ACC112 (cell line): ENCODE results near the gene C2orf42.
"Not testable (repeated sequence)": the region's sequence is repeated elsewhere in the genome, so short reads cannot be mapped to it uniquely, and the experiment has no call there.

Source experiments
- H2AFZ ChIP-seq: fragments of 200-600 bp; sonication (generic); one replicate; pipeline ENCODE4 v1.6.0; 2017; ENCODE audit warnings: antibody characterized with exemption, low read length; ENCODE audit not compliant: unreplicated experiment
- H3K27ac ChIP-seq: fragments of 200-600 bp; sonication (generic); 2 replicates; pipeline ENCODE4 v1.5.1; 2014; ENCODE audit warnings: low read depth, mild to moderate bottlenecking, antibody characterized with exemption, low read length, moderate library complexity
- H3K27me3 ChIP-seq: fragments of 200-600 bp; sonication (generic); 2 replicates; pipeline ENCODE4 v1.6.1; 2014; ENCODE audit warnings: mild to moderate bottlenecking, antibody characterized with exemption, low read length, moderate library complexity, mixed read lengths; ENCODE audit not compliant: insufficient read depth
- H3K36me3 ChIP-seq: fragments of 200-600 bp; sonication (generic); 2 replicates; pipeline ENCODE4 v1.6.1; 2016; ENCODE audit warnings: mild to moderate bottlenecking, antibody characterized with exemption, low read length, moderate library complexity, mixed read lengths; ENCODE audit not compliant: insufficient read depth
- H3K4me1 ChIP-seq: fragments of 200-600 bp; sonication (generic); one replicate; pipeline ENCODE4 v1.6.1; 2016; ENCODE audit warnings: low read length, mixed read lengths; ENCODE audit not compliant: insufficient read depth, unreplicated experiment, control insufficient read depth
- H3K4me3 ChIP-seq: fragments of 200-600 bp; sonication (generic); 2 replicates; pipeline ENCODE4 v1.5.1; 2014; ENCODE audit warnings: mild to moderate bottlenecking, low read depth, low read length
- H3K79me2 ChIP-seq: fragments of 200-600 bp; sonication (generic); one replicate; pipeline ENCODE4 v1.6.0; 2016; ENCODE audit warnings: low read length; ENCODE audit not compliant: control insufficient read depth, unreplicated experiment, insufficient read depth

The C2orf42 gene

GRCh38 chr2:70203086-70203485 is 12.3 kb upstream of the C2orf42 start:
- H2AFZ ChIP-seq, result no peak overlapping the region
- peaks cover 6% of the 10 kb centered on the region for H3K4me1 ChIP-seq
- H3K36me3 ChIP-seq, result peaks cover 2% of the 10 kb centered on the region; the same call in 1 of the 2 replicates
- H3K27ac ChIP-seq, result no peak overlapping the region
- H3K79me2 ChIP-seq, result no peaks in the 10 kb centered on the region
- H3K27me3 ChIP-seq, result no peaks in the 10 kb centered on the region
- H3K4me3 ChIP-seq, result no peak overlapping the region

- Histone ChIP-seq H3K36me3 (no peaks in the 10 kb centered on the region), H3K4me1 (peaks cover 6% of the 10 kb centered on the region), H3K4me3 (no peak overlapping the region), H3K27me3 (no peaks in the 10 kb centered on the region), H3K27ac (no peak overlapping the region), H3K79me2 (no peaks in the 10 kb centered on the region), H2AFZ (no peak overlapping the region)
These were observed 11.5 kb upstream of the C2orf42 start for GRCh38 chr2:70202236-70202806.

GRCh38 chr2:70201831-70202230 is 11.0 kb upstream of the C2orf42 start:
- no peaks in the 10 kb centered on the region for H3K36me3 ChIP-seq
- H3K27me3 ChIP-seq, result no peaks in the 10 kb centered on the region
- no peak overlapping the region for H3K27ac ChIP-seq
- H2AFZ ChIP-seq, result no peak overlapping the region
- H3K4me3 ChIP-seq, result no peak overlapping the region
- H3K79me2 ChIP-seq, result no peaks in the 10 kb centered on the region
- peaks cover 6% of the 10 kb centered on the region for H3K4me1 ChIP-seq

- Histone ChIP-seq H3K27me3 (no peaks in the 10 kb centered on the region), H3K4me3 (no peak overlapping the region), H3K4me1 (peaks cover 6% of the 10 kb centered on the region), H3K27ac (no peak overlapping the region), H3K79me2 (no peaks in the 10 kb centered on the region), H2AFZ (no peak overlapping the region), H3K36me3 (no peaks in the 10 kb centered on the region)
These were observed 10.5 kb upstream of the C2orf42 start for GRCh38 chr2:70201225-70201768.

GRCh38 chr2:70199320-70199864 is 8.6 kb upstream of the C2orf42 start:
- H2AFZ ChIP-seq, result no peak overlapping the region

GRCh38 chr2:70192516-70192915 is 1.7 kb upstream of the C2orf42 start:
- Histone ChIP-seq H2AFZ (no peak overlapping the region), H3K27ac (no peak overlapping the region), H3K4me3 (no peak overlapping the region), H3K79me2 (peaks cover 6% of the 10 kb centered on the region), H3K4me1 (no peaks in the 10 kb centered on the region), H3K27me3 (no peaks in the 10 kb centered on the region), H3K36me3 (no peaks in the 10 kb centered on the region)

More at GRCh38 chr2:70199320-70199864, 8.6 kb upstream of the C2orf42 start:
- Histone ChIP-seq H3K27me3 (no peaks in the 10 kb centered on the region), H3K4me3 (no peak overlapping the region), H3K27ac (no peak overlapping the region), H3K79me2 (no peaks in the 10 kb centered on the region), H3K4me1 (no peaks in the 10 kb centered on the region), H3K36me3 (no peaks in the 10 kb centered on the region)

GRCh38 chr2:70191244-70191735 is 471 bp upstream of the C2orf42 start:
- H3K79me2 ChIP-seq, result peaks cover 6% of the 10 kb centered on the region
- H3K27ac ChIP-seq, result peak overlapping the region; percentile 85
- peak overlapping the region; percentile 71 for H2AFZ ChIP-seq
- peak overlapping the region; percentile 93 for H3K4me3 ChIP-seq
- H3K27me3 ChIP-seq, result no peaks in the 10 kb centered on the region
- no peaks in the 10 kb centered on the region for H3K4me1 ChIP-seq
- H3K36me3 ChIP-seq, result no peaks in the 10 kb centered on the region

GRCh38 chr2:70188460-70188859 is 2.4 kb downstream of the C2orf42 start:
- no peak overlapping the region for H3K4me3 ChIP-seq
- no peak overlapping the region for H2AFZ ChIP-seq

GRCh38 chr2:70187170-70187569 is 3.6 kb downstream of the C2orf42 start:
- H3K4me3 ChIP-seq, H3K27me3 ChIP-seq, H3K27ac ChIP-seq, H2AFZ ChIP-seq, H3K36me3 ChIP-seq, H3K79me2 ChIP-seq, H3K4me1 ChIP-seq: not testable (repeated sequence)

More at GRCh38 chr2:70188460-70188859, 2.4 kb downstream of the C2orf42 start:
- H3K4me1 ChIP-seq, result no peaks in the 10 kb centered on the region
- no peaks in the 10 kb centered on the region for H3K36me3 ChIP-seq
- H3K79me2 ChIP-seq, result peaks cover 6% of the 10 kb centered on the region
- H3K27ac ChIP-seq, result no peak overlapping the region
- no peaks in the 10 kb centered on the region for H3K27me3 ChIP-seq

- no peak overlapping the region for H3K4me3 ChIP-seq
- H3K27me3 ChIP-seq, result no peaks in the 10 kb centered on the region
- H3K36me3 ChIP-seq, result no peaks in the 10 kb centered on the region; the same call in 1 of the 2 replicates
- no peaks in the 10 kb centered on the region for H3K4me1 ChIP-seq
- no peak overlapping the region for H2AFZ ChIP-seq
- H3K27ac ChIP-seq, result no peak overlapping the region
- no peaks in the 10 kb centered on the region for H3K79me2 ChIP-seq
These were observed 8.1 kb downstream of the C2orf42 start for GRCh38 chr2:70182689-70183088.

- Histone ChIP-seq H2AFZ (no peak overlapping the region), H3K27ac (no peak overlapping the region), H3K27me3 (no peaks in the 10 kb centered on the region), H3K4me3 (no peak overlapping the region), H3K79me2 (no peaks in the 10 kb centered on the region), H3K4me1 (no peaks in the 10 kb centered on the region), H3K36me3 (no peaks in the 10 kb centered on the region; the same call in 1 of the 2 replicates)
These were observed 9.4 kb downstream of the C2orf42 start for GRCh38 chr2:70181363-70181956.
